SK-N-SH (cell line): ENCODE results near the gene NPAS3. TPM values are rescaled to one million over a fixed set of nuclear protein-coding genes. Genes with fewer than 3 reads are reported as not detected.

ENCODE experiments used
- CTCF ChIA-PET: fragments of 300-600, 350-600 bp; formaldehyde crosslinking; extraction: SDS; loops from one replicate; lab custom pipeline; 2021; lab: Yijun Ruan, JAX
- POLR2A ChIA-PET: fragments of 350-600 bp; sonication (Branson Sonifier 250); formaldehyde crosslinking; extraction: SDS; loops from one replicate; lab custom pipeline; 2020; ENCODE audit warnings: antibody characterized with exemption, inconsistent platforms; lab: Yijun Ruan, JAX
- DNase-seq: peaks from one replicate; pipeline ENCODE4 v3.0.0; 2012
- H2AFZ ChIP-seq: fragments of 200-600 bp; sonication (generic); 2 replicates; pipeline ENCODE4 v1.8.1; 2016; ENCODE audit warnings: antibody characterized with exemption, mild to moderate bottlenecking, low read depth
- H3F3A ChIP-seq: fragments of 200-600 bp; sonication (generic); replicated peaks from 2 replicates; pipeline ENCODE3; 2016; ENCODE audit warnings: antibody characterized with exemption, mild to moderate bottlenecking; ENCODE audit not compliant: insufficient read depth
- H3K27ac ChIP-seq, 2 experiments: fragments of 200-500 bp in 1 of 2; fragments of 200-600 bp in 1 of 2; sonication (Bioruptor generic) in 1 of 2; sonication (generic), shearing (Covaris generic) in 1 of 2; 2 replicates each; pipeline versions ENCODE4 v1.5.1 to v1.6.1; 2014 to 2016; ENCODE audit warnings: low read depth in 2 of 2, inconsistent platforms in 1 of 2, low read length in 1 of 2, mild to moderate bottlenecking in 1 of 2, mixed read lengths in 1 of 2
- H3K27me3 ChIP-seq: fragments of 200-600 bp; sonication (generic), shearing (Covaris generic); 2 replicates; pipeline ENCODE4 v1.6.1; 2016; ENCODE audit warnings: mixed run types; ENCODE audit not compliant: insufficient read depth
- H3K36me3 ChIP-seq, 2 experiments: fragments of 200-500 bp in 1 of 2; fragments of 200-600 bp in 1 of 2; sonication (Bioruptor generic) in 1 of 2; sonication (generic) in 1 of 2; replicated peaks in 1 of 2; 2 replicates each; pipeline versions ENCODE3 to v1.5.1; 2014 to 2016; ENCODE audit warnings: low read length in 1 of 2, mild to moderate bottlenecking in 1 of 2; ENCODE audit not compliant: insufficient read depth in 2 of 2, control insufficient read depth in 1 of 2
- H3K4me1 ChIP-seq, 2 experiments: fragments of 200-500 bp in 1 of 2; fragments of 200-600 bp in 1 of 2; sonication (Bioruptor generic) in 1 of 2; sonication (generic), shearing (Covaris generic) in 1 of 2; 2 replicates each; pipeline versions ENCODE4 v1.5.1 to v1.6.1; 2014 to 2016; ENCODE audit warnings: low read depth in 1 of 2, low read length in 1 of 2, mixed run types in 1 of 2; ENCODE audit not compliant: insufficient read depth in 2 of 2, control insufficient read depth in 1 of 2
- H3K4me2 ChIP-seq: fragments of 200-600 bp; sonication (generic), shearing (Covaris generic); 2 replicates; pipeline ENCODE4 v1.6.1; 2017; ENCODE audit warnings: mixed run types
- H3K4me3 ChIP-seq, 2 experiments: fragments of 200-500 bp in 1 of 2; fragments of 200-600 bp in 1 of 2; sonication (Bioruptor generic) in 1 of 2; sonication (generic), shearing (Covaris generic) in 1 of 2; 2 replicates each; pipeline versions ENCODE4 v1.5.1 to v1.8.1; 2014 to 2016; ENCODE audit warnings: low read depth in 2 of 2, inconsistent platforms in 1 of 2, low read length in 1 of 2, mild to moderate bottlenecking in 1 of 2, mixed read lengths in 1 of 2, moderate library complexity in 1 of 2
- H3K79me2 ChIP-seq: fragments of 200-600 bp; sonication (generic); 2 replicates; pipeline ENCODE4 v1.8.1; 2017; ENCODE audit warnings: mild to moderate bottlenecking; ENCODE audit not compliant: insufficient read depth
- H3K9ac ChIP-seq: fragments of 200-600 bp; sonication (generic); 2 replicates; pipeline ENCODE4 v1.6.1; 2017; ENCODE audit warnings: mixed run types
- H3K9me2 ChIP-seq: fragments of 200-600 bp; sonication (generic); 2 replicates; pipeline ENCODE4 v1.6.1; 2017; ENCODE audit warnings: mixed run types
- H3K9me3 ChIP-seq: fragments of 200-600 bp; sonication (generic); 2 replicates; pipeline ENCODE4 v1.6.1; 2017; ENCODE audit warnings: mixed run types, mild to moderate bottlenecking, moderate library complexity
- H4K20me1 ChIP-seq: fragments of 200-600 bp; sonication (generic); 2 replicates; pipeline ENCODE4 v1.6.1; 2017; ENCODE audit warnings: mild to moderate bottlenecking, mixed run types; ENCODE audit not compliant: insufficient read depth
- ELF1 ChIP-seq: IDR thresholded peaks from 2 replicates; pipeline ENCODE4 v1.4.0; 2012
- FOXM1 ChIP-seq: IDR thresholded peaks from 2 replicates; pipeline ENCODE4 v1.4.0; 2012; ENCODE audit warnings: low read depth, mild to moderate bottlenecking
- GABPA ChIP-seq: IDR thresholded peaks from 2 replicates; pipeline ENCODE4 v1.4.0; 2012; ENCODE audit warnings: low read depth, mild to moderate bottlenecking
- JUND ChIP-seq: IDR thresholded peaks from 2 replicates; pipeline ENCODE4 v1.4.0; 2012
- MXI1 ChIP-seq: IDR thresholded peaks from 2 replicates; pipeline ENCODE4 v1.6.1; 2012; ENCODE audit warnings: mild to moderate bottlenecking, low read depth, low read length, improper control_type of control experiment
- RAD21 ChIP-seq: IDR thresholded peaks from 2 replicates; pipeline ENCODE4 v1.6.1; 2012; ENCODE audit warnings: mild to moderate bottlenecking, low read length
- RCOR1 ChIP-seq: fragments of 150-350 bp; IDR thresholded peaks from 2 replicates; pipeline ENCODE4 v1.6.1; 2017; ENCODE audit warnings: antibody characterized with exemption, low read length
- RXRA ChIP-seq: IDR thresholded peaks from 2 replicates; pipeline ENCODE4 v1.4.0; 2012; ENCODE audit warnings: low read depth, mild to moderate bottlenecking, borderline replicate concordance
- SIN3A ChIP-seq: IDR thresholded peaks from 2 replicates; pipeline ENCODE4 v1.6.1; 2012; ENCODE audit warnings: low read depth, mild to moderate bottlenecking, low read length, moderate library complexity, borderline replicate concordance
- USF1 ChIP-seq: IDR thresholded peaks from 2 replicates; pipeline ENCODE4 v1.4.0; 2012; ENCODE audit warnings: low read depth, borderline replicate concordance
- USF2 ChIP-seq: fragments of 150-350 bp; IDR thresholded peaks from 2 replicates; pipeline ENCODE4 v1.6.1; 2017; ENCODE audit warnings: antibody characterized with exemption, low read length, low read depth, borderline replicate concordance
- ZBTB33 ChIP-seq: IDR thresholded peaks from 2 replicates; pipeline ENCODE4 v1.4.0; 2012; ENCODE audit warnings: low read depth, borderline replicate concordance
- WGBS: methylation state at CpG from one replicate; pipeline ENCODE4 v1.1.6; 2017; ENCODE audit warnings: low lambda C conversion rate; 5-methylcytosine and 5-hydroxymethylcytosine counted together
- polyA plus RNA-seq, 3 experiments: library from polyadenylated mRNA; depleted of rRNA; stranded (reverse); fragments of >200 nt; gene quantifications; 2 replicates each; pipeline ENCODE4 v1.2.3, GENCODE V29; 2012
- TF ChIP-seq, protein P1 (sequence below): fragments of 150-350 bp; IDR thresholded peaks from 2 replicates; pipeline ENCODE4 v1.6.1; 2016; ENCODE audit warnings: mild to moderate bottlenecking, low read depth, low read length

NPAS3 gene
- polyA plus RNA-seq, 1 of the 3 experiments (the other 2 are of a cell fraction) = 4.3 TPM

GRCh38 chr14:33335366-33335765, 396.7 kb downstream of the NPAS3 start:
- H3K9me2 ChIP-seq = no peaks in the 10 kb centered on the region
- H3K9me3 ChIP-seq = no peaks in the 10 kb centered on the region; the same call in 1 of the 2 replicates
- H3K4me3 ChIP-seq = no peak overlapping the region
- no peak overlapping the region for H3K4me2 ChIP-seq
- no peaks in the 10 kb centered on the region for H3K27me3 ChIP-seq
- no peak overlapping the region for H3K9ac ChIP-seq
- H3F3A ChIP-seq = no peaks in the 10 kb centered on the region
- H3K36me3 ChIP-seq = no peaks in the 10 kb centered on the region
- no peaks in the 10 kb centered on the region for H3K4me1 ChIP-seq
- 65% methylated on average over 4 of the region's 4 CpGs for WGBS
- H3K79me2 ChIP-seq = no peaks in the 10 kb centered on the region
- no peak for TF ChIP-seq RAD21
- TF ChIP-seq USF1 = no peak
- TF ChIP-seq, protein P1, sequence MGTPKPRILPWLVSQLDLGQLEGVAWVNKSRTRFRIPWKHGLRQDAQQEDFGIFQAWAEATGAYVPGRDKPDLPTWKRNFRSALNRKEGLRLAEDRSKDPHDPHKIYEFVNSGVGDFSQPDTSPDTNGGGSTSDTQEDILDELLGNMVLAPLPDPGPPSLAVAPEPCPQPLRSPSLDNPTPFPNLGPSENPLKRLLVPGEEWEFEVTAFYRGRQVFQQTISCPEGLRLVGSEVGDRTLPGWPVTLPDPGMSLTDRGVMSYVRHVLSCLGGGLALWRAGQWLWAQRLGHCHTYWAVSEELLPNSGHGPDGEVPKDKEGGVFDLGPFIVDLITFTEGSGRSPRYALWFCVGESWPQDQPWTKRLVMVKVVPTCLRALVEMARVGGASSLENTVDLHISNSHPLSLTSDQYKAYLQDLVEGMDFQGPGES = no peak
- TF ChIP-seq FOXM1 = no peak
- no peak for TF ChIP-seq ELF1
- no peak for TF ChIP-seq RCOR1
- TF ChIP-seq GABPA = no peak
- TF ChIP-seq MXI1 = no peak
- no peak for TF ChIP-seq JUND
- no peak for TF ChIP-seq USF2
- no peak for TF ChIP-seq RXRA
- no peak for TF ChIP-seq ZBTB33
- TF ChIP-seq SIN3A = no peak
- TF ChIP-seq, all 33 proteins: peak for 0
- H3K27ac ChIP-seq = no peak overlapping the region
- H4K20me1 ChIP-seq = no peaks in the 10 kb centered on the region
- CTCF ChIA-PET = no interaction called here
- POLR2A ChIA-PET = no interaction called here
- DNase-seq = no peak
- no peak overlapping the region for H2AFZ ChIP-seq
